ENCODE results near the gene EFCAB13.

The EFCAB13 gene

DNA sequence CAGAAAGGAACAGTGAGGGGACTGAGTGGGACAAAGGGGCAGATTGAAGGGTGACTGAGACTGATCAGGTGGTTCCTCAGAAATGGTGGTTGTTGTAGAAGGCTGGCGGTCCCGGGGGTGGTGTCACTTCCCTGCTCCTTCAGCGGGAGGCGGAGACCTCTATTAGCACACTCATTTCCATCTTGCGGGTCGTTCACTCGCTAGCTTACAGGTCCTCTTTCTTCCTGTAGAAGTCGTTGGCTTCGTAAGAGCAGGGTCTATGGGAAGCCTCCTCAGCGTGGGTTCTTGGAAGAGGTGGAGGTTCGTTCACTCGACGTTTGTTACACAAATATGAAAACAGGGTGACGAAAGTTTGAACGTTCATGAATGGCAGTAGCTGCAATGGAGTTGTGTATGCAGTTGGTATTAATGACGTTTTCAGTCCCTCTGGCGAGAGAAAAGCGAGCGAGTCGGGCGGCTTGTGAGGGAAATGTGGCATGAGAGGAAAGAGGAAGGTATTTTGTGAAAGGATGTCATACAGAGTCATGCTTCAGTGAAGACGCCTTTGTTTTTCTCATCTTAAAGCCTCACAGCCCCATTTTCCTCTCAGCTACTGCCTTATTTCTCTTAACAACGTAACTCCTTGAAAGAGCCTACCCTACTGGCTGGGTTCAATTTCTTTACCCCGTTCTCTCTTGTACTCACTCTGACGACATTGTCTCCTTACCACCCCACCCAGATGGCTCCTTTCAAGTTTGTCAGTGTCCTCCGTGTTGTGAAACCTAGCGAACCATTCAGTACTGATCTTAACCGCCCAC is 667 bp downstream of the EFCAB13 start:
- H3K4me1 Mint-ChIP-seq: peaks cover 21% of the 10 kb centered on the region
- peaks cover 29% of the 10 kb centered on the region for H3K27me3 Mint-ChIP-seq (ENCODE audit: low read depth, poor library complexity)
- peak overlapping the region; percentile 84 for H3K4me3 Mint-ChIP-seq
- DNase-seq: peak; percentile 24
- TF ChIP-seq, protein P1, sequence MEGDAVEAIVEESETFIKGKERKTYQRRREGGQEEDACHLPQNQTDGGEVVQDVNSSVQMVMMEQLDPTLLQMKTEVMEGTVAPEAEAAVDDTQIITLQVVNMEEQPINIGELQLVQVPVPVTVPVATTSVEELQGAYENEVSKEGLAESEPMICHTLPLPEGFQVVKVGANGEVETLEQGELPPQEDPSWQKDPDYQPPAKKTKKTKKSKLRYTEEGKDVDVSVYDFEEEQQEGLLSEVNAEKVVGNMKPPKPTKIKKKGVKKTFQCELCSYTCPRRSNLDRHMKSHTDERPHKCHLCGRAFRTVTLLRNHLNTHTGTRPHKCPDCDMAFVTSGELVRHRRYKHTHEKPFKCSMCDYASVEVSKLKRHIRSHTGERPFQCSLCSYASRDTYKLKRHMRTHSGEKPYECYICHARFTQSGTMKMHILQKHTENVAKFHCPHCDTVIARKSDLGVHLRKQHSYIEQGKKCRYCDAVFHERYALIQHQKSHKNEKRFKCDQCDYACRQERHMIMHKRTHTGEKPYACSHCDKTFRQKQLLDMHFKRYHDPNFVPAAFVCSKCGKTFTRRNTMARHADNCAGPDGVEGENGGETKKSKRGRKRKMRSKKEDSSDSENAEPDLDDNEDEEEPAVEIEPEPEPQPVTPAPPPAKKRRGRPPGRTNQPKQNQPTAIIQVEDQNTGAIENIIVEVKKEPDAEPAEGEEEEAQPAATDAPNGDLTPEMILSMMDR (IDR thresholded peaks at IDR 0.05): no peak
- H3K9me3 Mint-ChIP-seq: peaks cover 46% of the 10 kb centered on the region
- peak overlapping the region; percentile 47 for H3K27ac Mint-ChIP-seq
- peaks cover 12% of the 10 kb centered on the region for H3K36me3 Mint-ChIP-seq (ENCODE audit: low read depth)

DNA sequence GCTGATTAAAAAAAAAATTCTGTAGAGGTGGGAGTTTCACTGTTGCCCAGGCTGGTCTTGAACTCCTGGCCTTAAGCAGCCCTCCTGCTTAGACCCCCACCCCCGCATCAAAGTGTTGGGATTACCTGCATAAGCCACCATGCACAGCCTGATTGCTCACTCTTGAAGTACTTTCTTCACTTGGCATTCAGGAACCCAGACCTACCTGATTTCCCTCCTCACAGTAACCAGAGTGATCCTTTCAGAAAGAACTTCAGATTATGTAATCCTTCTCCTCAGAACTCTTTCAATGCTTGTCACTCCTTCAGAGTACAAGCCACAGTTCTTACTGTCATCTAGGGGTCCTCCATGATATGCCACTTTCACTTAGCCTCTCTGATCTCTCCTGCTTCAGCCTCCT is 1.4 kb downstream of the EFCAB13 start:
- Mint-ChIP-seq H3K4me1 (peaks cover 21% of the 10 kb centered on the region), H3K9me3 (peaks cover 38% of the 10 kb centered on the region), H3K27ac (no peak overlapping the region), H3K27me3 (ENCODE audit: low read depth, poor library complexity) (peaks cover 25% of the 10 kb centered on the region), H3K4me3 (peak overlapping the region; percentile 10), H3K36me3 (ENCODE audit: low read depth) (peaks cover 12% of the 10 kb centered on the region)
- no peak for DNase-seq
- TF ChIP-seq, protein P1 (IDR thresholded peaks at IDR 0.05): no peak

DNA sequence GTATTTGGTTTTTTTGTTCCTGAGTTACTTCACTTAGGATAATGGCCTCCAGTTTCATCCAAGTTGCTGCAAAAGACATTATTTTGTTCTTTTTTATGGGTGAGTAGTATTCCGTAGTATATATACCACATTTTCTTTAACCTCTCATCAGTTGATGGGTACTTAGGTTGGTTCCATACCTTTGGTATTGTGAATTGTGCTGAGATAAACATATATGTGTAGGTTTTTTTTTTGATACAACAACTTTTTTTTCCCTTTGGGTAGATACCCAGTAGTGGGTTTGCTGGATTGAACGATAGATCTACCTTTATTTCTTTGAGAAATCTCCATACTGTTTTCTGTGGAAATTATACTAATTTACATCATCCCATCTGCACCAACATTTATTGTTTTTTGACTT is 6.8 kb downstream of the EFCAB13 start:
- TF ChIP-seq, protein P1 (IDR thresholded peaks at IDR 0.05): no peak
- no peak for DNase-seq
- Mint-ChIP-seq H3K4me1 (peaks cover under 1% of the 10 kb centered on the region), H3K9me3 (peaks cover 9% of the 10 kb centered on the region), H3K27ac (no peak overlapping the region), H3K27me3 (ENCODE audit: low read depth, poor library complexity) (peaks cover 5% of the 10 kb centered on the region), H3K4me3 (no peak overlapping the region), H3K36me3 (ENCODE audit: low read depth) (peaks cover 28% of the 10 kb centered on the region)

DNA sequence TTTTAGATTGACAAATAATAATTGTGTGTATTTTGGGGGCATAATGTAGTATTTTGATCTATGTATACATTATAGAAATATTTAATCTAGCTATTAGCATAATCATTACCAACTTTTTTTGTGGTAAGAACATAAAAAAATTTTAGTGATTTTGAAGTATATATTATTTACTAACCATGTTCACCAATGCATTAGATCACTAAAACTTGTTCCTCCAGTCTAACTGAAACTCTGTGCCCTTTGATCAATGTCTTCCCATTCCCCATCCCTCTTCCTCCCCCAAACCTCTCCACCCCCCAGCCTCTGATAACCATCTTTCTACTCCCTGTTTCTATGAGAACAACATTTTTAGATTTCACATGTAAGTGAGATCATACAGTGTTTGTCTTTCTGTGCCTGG is 8.5 kb downstream of the EFCAB13 start:
- Mint-ChIP-seq H3K4me1 (no peaks in the 10 kb centered on the region), H3K27me3 (ENCODE audit: low read depth, poor library complexity) (peaks cover 5% of the 10 kb centered on the region), H3K27ac (no peak overlapping the region), H3K4me3 (no peak overlapping the region), H3K36me3 (ENCODE audit: low read depth) (peaks cover 28% of the 10 kb centered on the region), H3K9me3 (peaks cover 9% of the 10 kb centered on the region)
- TF ChIP-seq, protein P1 (IDR thresholded peaks at IDR 0.05): no peak
- DNase-seq: no peak

DNA sequence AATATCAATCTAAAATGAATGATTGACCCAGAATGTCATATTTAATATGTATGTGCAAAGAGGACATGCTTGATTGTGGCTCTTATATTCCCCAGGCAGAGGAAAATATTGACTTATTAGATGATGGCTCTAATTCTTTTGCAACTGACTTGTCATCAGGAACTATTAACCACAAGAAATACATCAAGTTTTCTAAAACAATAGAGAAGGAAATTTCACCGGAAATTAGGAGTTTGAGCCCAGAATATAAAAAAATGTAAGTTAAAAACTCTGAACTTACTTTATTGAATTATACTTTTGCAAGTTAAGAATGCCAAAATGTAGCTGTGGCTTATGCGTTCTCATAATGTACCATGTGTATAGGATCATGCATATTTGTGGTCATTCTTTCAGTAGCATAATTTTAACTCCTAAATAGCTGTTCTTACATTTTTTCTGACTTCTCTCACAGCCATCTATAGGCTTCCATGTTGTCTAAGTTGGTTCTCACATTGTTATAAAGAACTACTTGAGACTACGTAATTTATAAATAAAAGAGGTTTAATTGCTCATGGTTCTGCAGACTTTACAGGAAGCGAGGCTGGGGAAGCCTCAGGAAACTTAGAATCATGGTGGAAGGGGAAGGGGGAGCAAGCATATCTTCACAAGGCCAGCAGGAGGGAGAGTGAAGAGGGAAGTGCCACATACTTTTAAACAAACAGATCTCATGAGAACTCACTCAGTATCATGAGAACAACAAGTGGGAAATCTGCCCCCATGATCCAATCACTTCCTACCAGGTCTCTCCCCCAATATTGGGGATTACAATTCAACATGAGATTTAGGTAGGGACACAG is 11.6 kb downstream of the EFCAB13 start:
- TF ChIP-seq, protein P1 (IDR thresholded peaks at IDR 0.05): no peak
- no peaks in the 10 kb centered on the region for H3K4me1 Mint-ChIP-seq
- H3K9me3 Mint-ChIP-seq: peaks cover 9% of the 10 kb centered on the region
- no peak overlapping the region for H3K4me3 Mint-ChIP-seq
- H3K36me3 Mint-ChIP-seq (ENCODE audit: low read depth): peaks cover 28% of the 10 kb centered on the region
- no peak overlapping the region for H3K27ac Mint-ChIP-seq
- H3K27me3 Mint-ChIP-seq (ENCODE audit: low read depth, poor library complexity): peaks cover 3% of the 10 kb centered on the region
- no peak for DNase-seq
